Left lung (tissue), 10 donors: ENCODE results near the gene DDX18. TPM values are rescaled to one million over a fixed set of nuclear protein-coding genes. Genes with fewer than 3 reads are reported as not detected.
"Not testable (repeated sequence)": the region's sequence is repeated elsewhere in the genome, so short reads cannot be mapped to it uniquely, and the experiment has no call there.

Experiments used
- ATAC-seq: fragments of 200-7000 bp; cut with Tn5 transposase; one replicate; pipeline ENCODE4 v1.9.1; 2020; ENCODE audit warnings: moderate library complexity
- DNase-seq, 4 donors: peaks; one replicate each; pipeline ENCODE4 v3.0.0-alpha.2; 2013 to 2020
- H3K27ac ChIP-seq, 2 donors: fragments of 200-600 bp; sonication (generic) in 1 of 2; one replicate each; pipeline versions ENCODE4 v1.5.0 to v1.8.0; 2020 to 2021
- H3K27me3 ChIP-seq, 2 donors: fragments of 200-600 bp; sonication (generic) in 1 of 2; one replicate each; pipeline versions ENCODE4 v1.5.0 to v1.8.0; 2020 to 2021
- H3K36me3 ChIP-seq, 2 donors: fragments of 200-600 bp; sonication (generic) in 1 of 2; one replicate each; pipeline versions ENCODE4 v1.5.0 to v1.8.0; 2020 to 2021
- H3K4me1 ChIP-seq, 2 donors: fragments of 200-600 bp; one replicate each; pipeline ENCODE4 v1.8.0; 2021
- H3K4me3 ChIP-seq, 2 donors: fragments of 200-600 bp; sonication (generic) in 1 of 2; one replicate each; pipeline versions ENCODE4 v1.5.0 to v1.8.0; 2020 to 2021; ENCODE audit warnings: mild to moderate bottlenecking in 1 of 2
- H3K9me3 ChIP-seq, 2 donors: fragments of 200-600 bp; sonication (generic) in 1 of 2; one replicate each; pipeline versions ENCODE4 v1.5.0 to v1.8.0; 2020 to 2021
- intact Hi-C, 2 donors: fragments of 100-400 bp; cut with DNase I; formaldehyde crosslinking; loops; one replicate each; pipeline versions ENCODE4 v1.11.2 to v1.14.2; 2022
- polyA plus RNA-seq, 6 donors: library from polyadenylated mRNA; unstranded; fragments of 120-200 nt; gene quantifications; one replicate each; pipeline ENCODE4 v1.2.1, GENCODE V29; 2013; ENCODE audit not compliant: insufficient read length in 6 of 6
- total RNA-seq, 2 donors: library from RNA; stranded (reverse); fragmentation: NEBNext Ultra II Directional; extraction: Animal tissue kit (Norgen Biotek cat#: 25700); gene quantifications; one replicate each; pipeline ENCODE4 v1.2.1, GENCODE V29; 2021
- TF ChIP-seq, protein P1 (sequence below), 2 donors: fragments of 200-600 bp; sonication (generic) in 1 of 2; IDR thresholded peaks; one replicate each; pipeline versions ENCODE4 v1.5.0 to v1.8.0; 2021; ENCODE audit warnings: antibody characterized with exemption in 2 of 2
- donor health status: DM: no; HTN: yes; CAD: no.
- donor health status: DM: no; HTN: no; CAD: no.

Gene DDX18
- total and polyA plus RNA-seq, 8 donors: 39.1 to 85.0 (median 78.3) TPM

DNA sequence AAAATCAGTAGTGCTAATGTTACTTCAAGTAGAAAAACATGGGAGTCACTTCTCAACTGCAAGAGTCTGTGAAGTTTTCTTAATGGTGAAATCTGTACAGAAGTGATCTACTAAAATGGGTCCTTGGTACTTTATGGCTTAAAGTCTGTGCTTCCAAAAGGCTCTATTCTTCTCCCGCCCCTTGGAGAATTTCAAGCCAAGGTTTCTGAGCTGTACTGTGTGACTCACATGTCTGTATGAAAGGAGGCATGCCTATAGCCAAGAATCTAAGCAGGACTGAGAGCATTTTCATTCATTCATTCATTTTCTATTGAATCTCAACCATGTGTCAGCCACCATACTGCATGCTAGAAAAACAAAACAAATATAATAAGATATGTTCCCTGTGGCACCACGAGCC lies 19.8 kb upstream of the DDX18 start:
- Histone ChIP-seq H3K27ac (no peak overlapping the region), H3K4me3 (no peak overlapping the region), H3K4me1 (no peaks in the 10 kb centered on the region), H3K27me3 (no peaks in the 10 kb centered on the region), H3K9me3 (no peaks in the 10 kb centered on the region), H3K36me3 (no peaks in the 10 kb centered on the region)
- TF ChIP-seq, protein P1, sequence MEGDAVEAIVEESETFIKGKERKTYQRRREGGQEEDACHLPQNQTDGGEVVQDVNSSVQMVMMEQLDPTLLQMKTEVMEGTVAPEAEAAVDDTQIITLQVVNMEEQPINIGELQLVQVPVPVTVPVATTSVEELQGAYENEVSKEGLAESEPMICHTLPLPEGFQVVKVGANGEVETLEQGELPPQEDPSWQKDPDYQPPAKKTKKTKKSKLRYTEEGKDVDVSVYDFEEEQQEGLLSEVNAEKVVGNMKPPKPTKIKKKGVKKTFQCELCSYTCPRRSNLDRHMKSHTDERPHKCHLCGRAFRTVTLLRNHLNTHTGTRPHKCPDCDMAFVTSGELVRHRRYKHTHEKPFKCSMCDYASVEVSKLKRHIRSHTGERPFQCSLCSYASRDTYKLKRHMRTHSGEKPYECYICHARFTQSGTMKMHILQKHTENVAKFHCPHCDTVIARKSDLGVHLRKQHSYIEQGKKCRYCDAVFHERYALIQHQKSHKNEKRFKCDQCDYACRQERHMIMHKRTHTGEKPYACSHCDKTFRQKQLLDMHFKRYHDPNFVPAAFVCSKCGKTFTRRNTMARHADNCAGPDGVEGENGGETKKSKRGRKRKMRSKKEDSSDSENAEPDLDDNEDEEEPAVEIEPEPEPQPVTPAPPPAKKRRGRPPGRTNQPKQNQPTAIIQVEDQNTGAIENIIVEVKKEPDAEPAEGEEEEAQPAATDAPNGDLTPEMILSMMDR (IDR thresholded peaks at IDR 0.05): no peak
- DNase-seq (no peak), ATAC-seq (no peak)
- intact Hi-C loops: no loop called here

DNA sequence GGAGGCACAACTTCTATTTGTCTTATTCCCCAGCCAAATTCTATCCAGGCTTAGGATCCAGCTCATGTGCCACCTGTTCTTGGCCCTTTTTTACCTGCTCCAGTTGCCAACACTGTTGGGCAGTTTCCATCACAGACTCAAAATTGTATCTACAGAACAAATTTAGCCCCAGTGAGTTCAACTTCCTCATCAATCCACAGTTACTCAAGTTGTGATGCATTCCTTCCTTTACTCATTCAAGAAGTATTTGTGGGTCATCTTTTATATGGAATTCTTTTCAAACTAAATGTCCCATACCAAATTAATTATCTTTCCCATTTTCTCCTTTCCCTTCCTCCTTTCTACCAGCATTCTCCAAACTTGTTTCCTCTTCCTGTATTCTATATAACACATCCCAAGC lies 12.7 kb upstream of the DDX18 start:
- H3K27ac ChIP-seq: no peak overlapping the region
- no peak for DNase-seq
- no peak for ATAC-seq
- no peaks in the 10 kb centered on the region for H3K36me3 ChIP-seq
- no peaks in the 10 kb centered on the region for H3K4me1 ChIP-seq
- peaks cover 0 to 22% of the 10 kb centered on the region in 2 donors for H3K27me3 ChIP-seq
- no peaks in the 10 kb centered on the region for H3K9me3 ChIP-seq
- TF ChIP-seq, protein P1 (IDR thresholded peaks at IDR 0.05): no peak
- intact Hi-C loops: no loop called here
- H3K4me3 ChIP-seq: no peak overlapping the region

DNA sequence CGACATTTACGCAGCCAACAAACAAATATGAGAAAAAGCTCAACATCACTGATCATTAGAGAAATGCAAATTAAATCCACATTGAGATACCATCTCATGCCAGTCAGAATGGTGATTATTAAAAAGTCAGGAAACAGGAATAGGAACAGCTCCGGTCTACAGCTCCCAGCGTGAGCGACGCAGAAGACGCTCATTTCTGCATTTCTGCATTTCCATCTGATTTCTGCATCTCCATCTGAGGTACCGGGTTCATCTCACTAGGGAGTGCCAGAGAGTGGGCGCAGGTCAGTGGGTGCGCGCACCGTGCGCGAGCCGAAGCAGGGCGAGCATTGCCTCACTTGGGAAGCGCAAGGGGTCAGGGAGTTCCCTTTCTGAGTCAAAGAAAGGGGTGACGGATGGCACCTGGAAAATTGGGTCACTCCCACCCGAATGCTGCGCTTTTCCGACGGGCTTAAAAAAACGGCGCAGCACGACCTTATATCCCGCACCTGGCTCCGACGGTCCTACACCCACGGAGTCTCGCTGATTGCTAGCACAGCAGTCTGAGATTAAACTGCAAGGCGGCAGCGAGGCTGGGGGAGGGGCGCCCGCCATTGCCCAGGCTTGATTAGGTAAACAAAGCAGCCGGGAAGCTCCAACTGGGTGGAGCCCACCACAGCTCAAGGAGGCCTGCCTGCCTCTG lies 10.7 kb upstream of the DDX18 start:
- H3K4me3 ChIP-seq, H3K27ac ChIP-seq, intact Hi-C loops, ATAC-seq, DNase-seq, H3K36me3 ChIP-seq, H3K4me1 ChIP-seq, H3K9me3 ChIP-seq: not testable (repeated sequence)
- H3K27me3 ChIP-seq: peaks cover 0 to 22% of the 10 kb centered on the region in 2 donors

DNA sequence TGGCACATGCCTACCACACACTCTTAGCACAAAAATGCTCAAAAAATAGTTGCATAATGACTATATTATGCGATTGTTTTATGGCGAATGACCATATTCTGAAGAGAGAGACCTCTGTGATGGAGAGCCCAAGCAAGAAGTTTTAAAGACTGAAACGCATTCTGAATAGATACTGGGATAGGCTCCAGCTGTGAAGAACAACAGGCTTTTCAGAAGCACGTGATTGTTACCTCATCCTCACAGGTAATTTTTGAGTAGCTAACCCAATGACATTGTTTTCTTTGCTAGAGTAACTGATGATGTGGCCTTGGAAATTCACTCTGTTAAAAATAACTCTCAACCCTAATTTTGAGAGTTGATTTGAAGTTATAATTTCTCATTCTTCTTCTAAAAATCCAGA lies 2.0 kb upstream of the DDX18 start:
- DNase-seq (no peak), ATAC-seq (no peak)
- H3K4me1 ChIP-seq: peaks cover 13 to 27% of the 10 kb centered on the region in 2 donors
- intact Hi-C loops: no loop called here
- H3K27ac ChIP-seq: no peak overlapping the region
- H3K27me3 ChIP-seq: no peaks in the 10 kb centered on the region
- TF ChIP-seq, protein P1 (IDR thresholded peaks at IDR 0.05): no peak
- H3K4me3 ChIP-seq: no peak overlapping the region
- H3K36me3 ChIP-seq: peaks cover 0 to 2% of the 10 kb centered on the region in 2 donors
- no peaks in the 10 kb centered on the region for H3K9me3 ChIP-seq

DNA sequence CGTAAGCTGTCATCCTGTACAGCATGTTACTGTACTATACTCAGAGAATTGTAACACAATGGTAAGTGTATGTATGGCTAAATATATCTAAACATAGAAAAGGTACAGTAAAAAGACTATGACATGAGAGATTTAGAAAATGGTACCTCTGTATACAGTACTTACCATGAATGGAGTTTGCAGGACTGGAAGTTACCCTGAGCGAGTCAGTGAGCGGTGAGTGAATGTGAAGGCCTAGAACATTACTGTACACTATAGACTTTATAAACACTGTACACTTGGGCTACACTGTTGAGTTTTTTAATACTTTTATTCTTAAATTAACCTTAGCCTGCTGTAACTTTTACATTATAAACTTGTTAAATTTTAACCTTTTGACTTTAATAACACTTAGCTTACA lies 1.5 kb downstream of the DDX18 start:
- H3K36me3 ChIP-seq: peaks cover 0 to 37% of the 10 kb centered on the region in 2 donors
- peaks cover 13 to 27% of the 10 kb centered on the region in 2 donors for H3K4me1 ChIP-seq
- intact Hi-C loops: no loop called here
- H3K27ac ChIP-seq: no peak overlapping the region
- DNase-seq: no peak
- ATAC-seq: no peak
- H3K27me3 ChIP-seq: no peaks in the 10 kb centered on the region
- TF ChIP-seq, protein P1 (IDR thresholded peaks at IDR 0.05): no peak
- H3K9me3 ChIP-seq: no peaks in the 10 kb centered on the region
- H3K4me3 ChIP-seq: peak overlapping the region in 1 of 2 donors; percentile 88

DNA sequence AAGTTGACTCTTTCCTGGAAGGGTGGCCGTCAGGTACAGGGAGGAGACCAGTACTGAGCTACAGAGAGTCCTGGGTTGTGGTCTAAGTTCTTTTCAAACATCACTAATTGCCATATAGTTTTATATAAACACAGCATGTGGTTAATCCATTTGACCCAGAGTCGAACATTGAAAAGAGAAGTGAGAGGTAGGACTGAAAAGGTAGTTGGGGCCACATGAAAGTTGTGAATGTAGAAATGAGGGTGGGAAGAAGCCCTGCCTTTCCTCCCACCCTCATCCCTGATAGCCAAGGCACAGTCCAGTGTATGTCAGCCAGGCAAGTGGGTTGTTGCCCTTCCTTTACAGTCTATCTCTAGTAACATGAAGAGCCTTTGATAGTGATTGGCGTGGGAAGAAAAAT lies 4.4 kb downstream of the DDX18 start:
- TF ChIP-seq, protein P1 (IDR thresholded peaks at IDR 0.05): no peak
- H3K27me3 ChIP-seq: no peaks in the 10 kb centered on the region
- H3K27ac ChIP-seq: no peak overlapping the region
- H3K9me3 ChIP-seq: no peaks in the 10 kb centered on the region
- intact Hi-C loops: no loop called here
- H3K4me3 ChIP-seq: no peak overlapping the region
- peaks cover 0 to 67% of the 10 kb centered on the region in 2 donors for H3K36me3 ChIP-seq
- peaks cover 13 to 25% of the 10 kb centered on the region in 2 donors for H3K4me1 ChIP-seq
- ATAC-seq: no peak
- DNase-seq: no peak
